ENCODE data around the gene SYNE2.

The SYNE2 gene

DNA sequence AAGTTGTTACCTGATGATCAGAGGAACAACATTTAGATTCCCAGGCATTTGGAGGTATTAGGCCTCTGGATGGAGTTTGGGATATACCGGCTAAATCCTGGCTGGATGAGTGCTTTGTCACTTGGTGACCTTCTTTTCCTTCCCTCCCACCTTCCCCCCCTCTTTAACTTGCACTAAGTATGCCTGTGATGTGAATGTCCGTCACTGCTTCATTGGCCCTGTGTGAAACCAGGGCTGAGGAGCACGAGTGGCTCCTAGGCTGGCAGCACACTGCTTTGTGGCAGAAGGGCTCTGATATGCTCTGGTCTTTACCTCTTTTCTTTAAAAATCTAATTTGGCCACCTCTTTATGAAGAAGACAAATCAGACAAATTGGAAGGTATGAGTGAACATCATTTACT lies 345.7 kb downstream of the SYNE2 start:
- TF ChIP-seq, protein P1, sequence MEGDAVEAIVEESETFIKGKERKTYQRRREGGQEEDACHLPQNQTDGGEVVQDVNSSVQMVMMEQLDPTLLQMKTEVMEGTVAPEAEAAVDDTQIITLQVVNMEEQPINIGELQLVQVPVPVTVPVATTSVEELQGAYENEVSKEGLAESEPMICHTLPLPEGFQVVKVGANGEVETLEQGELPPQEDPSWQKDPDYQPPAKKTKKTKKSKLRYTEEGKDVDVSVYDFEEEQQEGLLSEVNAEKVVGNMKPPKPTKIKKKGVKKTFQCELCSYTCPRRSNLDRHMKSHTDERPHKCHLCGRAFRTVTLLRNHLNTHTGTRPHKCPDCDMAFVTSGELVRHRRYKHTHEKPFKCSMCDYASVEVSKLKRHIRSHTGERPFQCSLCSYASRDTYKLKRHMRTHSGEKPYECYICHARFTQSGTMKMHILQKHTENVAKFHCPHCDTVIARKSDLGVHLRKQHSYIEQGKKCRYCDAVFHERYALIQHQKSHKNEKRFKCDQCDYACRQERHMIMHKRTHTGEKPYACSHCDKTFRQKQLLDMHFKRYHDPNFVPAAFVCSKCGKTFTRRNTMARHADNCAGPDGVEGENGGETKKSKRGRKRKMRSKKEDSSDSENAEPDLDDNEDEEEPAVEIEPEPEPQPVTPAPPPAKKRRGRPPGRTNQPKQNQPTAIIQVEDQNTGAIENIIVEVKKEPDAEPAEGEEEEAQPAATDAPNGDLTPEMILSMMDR (conservative IDR thresholded peaks at IDR 0.05; ENCODE audit: low read length): no peak
- no peak overlapping the region for H3K4me3 ChIP-seq (ENCODE audit: low read length)
- DNase-seq (ENCODE audit: low read depth): no peak

DNA sequence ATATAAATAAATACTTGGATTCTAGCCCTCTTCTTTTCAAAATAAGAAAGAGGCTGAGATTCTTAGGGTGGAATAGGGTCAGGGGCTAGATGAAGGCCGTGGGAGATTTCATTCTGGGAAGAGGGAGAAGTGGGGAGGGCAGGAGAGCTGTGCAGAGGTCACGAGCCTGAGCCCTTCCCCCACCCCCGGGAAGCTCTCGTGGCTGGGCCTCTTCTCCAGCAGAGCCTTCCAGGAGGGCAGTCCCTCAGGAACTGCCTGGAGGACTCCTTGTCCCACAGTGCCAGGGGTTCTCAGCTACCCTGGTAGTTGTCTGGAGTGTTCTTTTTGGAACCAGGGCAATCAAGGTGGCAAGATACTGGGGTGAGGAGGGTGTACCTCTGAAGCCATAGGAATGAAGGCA lies 347.4 kb downstream of the SYNE2 start:
- DNase-seq (ENCODE audit: low read depth): no peak
- TF ChIP-seq, protein P1 (conservative IDR thresholded peaks at IDR 0.05; ENCODE audit: low read length): no peak
- no peak overlapping the region for H3K4me3 ChIP-seq (ENCODE audit: low read length)

DNA sequence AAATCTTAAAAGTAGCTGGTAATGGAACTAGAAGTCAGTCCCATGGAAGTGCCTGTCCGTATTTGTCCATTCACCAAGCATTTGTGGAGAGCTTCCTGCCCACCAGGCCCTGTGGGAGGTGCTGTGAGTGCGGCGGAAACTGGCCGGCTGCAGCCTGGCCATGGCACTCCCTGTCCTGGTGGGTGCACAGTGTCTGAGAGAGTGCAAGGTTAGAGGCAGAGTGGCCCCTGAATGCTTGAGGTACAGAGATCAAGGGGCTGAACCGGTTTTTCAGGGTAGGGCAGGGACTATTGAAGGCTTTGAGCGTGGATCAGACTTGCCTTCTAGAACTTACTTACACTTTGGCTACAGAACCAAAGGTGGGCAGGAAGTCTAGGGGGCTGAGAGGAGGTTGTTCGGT lies 348.5 kb downstream of the SYNE2 start:
- TF ChIP-seq, protein P1 (conservative IDR thresholded peaks at IDR 0.05; ENCODE audit: low read length): no peak
- H3K4me3 ChIP-seq (ENCODE audit: low read length): no peak overlapping the region
- DNase-seq (ENCODE audit: low read depth): no peak

DNA sequence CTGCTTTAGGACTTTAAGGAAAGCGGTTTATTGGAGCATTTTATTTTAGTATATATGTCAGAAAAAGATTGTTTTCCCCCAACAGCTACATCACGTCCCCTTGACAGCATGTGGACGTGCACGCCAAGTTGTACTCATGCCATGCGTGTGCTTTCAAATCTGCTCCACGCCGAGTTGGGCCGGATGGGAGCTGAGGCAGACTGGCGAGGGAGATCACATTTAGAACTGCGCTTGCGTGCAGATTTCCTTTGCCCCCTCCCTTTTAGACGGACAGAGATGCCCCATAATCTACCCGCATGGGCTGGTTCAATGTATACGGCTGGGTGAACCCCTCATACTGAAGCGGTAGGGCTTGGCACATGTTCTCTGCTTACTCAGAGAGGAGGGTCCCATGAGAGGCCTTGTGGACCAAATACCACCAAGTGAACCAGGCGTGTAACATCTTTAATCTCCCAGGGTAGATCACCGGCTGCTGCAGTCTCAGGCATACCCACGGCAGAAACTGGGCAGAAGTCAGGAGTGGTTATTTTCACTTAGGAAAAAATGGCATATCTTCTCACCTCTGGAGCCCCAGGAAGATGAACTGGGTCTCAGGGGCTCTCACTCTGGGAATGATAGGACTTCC lies 349.2 kb downstream of the SYNE2 start:
- no peak overlapping the region for H3K4me3 ChIP-seq (ENCODE audit: low read length)
- TF ChIP-seq, protein P1 (conservative IDR thresholded peaks at IDR 0.05; ENCODE audit: low read length): no peak
- no peak for DNase-seq (ENCODE audit: low read depth)

DNA sequence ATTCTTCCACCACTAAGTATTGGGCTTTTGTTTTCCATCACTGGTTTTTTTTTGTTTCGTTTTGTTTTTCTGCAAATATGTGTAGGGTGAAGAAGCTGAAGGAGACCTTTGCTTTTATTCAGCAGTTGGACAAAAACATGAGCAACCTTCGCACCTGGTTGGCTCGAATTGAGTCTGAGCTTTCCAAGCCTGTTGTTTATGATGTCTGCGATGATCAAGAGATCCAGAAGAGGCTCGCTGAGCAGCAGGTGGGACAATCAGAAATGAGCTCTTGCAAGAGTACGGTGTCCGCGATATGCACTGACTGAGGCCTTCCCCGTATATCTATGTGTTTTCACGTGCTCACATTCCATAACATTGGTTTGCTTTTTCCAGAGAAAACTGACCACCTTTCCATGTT lies 349.9 kb downstream of the SYNE2 start:
- TF ChIP-seq, protein P1 (conservative IDR thresholded peaks at IDR 0.05; ENCODE audit: low read length): no peak
- no peak overlapping the region for H3K4me3 ChIP-seq (ENCODE audit: low read length)
- DNase-seq (ENCODE audit: low read depth): no peak

DNA sequence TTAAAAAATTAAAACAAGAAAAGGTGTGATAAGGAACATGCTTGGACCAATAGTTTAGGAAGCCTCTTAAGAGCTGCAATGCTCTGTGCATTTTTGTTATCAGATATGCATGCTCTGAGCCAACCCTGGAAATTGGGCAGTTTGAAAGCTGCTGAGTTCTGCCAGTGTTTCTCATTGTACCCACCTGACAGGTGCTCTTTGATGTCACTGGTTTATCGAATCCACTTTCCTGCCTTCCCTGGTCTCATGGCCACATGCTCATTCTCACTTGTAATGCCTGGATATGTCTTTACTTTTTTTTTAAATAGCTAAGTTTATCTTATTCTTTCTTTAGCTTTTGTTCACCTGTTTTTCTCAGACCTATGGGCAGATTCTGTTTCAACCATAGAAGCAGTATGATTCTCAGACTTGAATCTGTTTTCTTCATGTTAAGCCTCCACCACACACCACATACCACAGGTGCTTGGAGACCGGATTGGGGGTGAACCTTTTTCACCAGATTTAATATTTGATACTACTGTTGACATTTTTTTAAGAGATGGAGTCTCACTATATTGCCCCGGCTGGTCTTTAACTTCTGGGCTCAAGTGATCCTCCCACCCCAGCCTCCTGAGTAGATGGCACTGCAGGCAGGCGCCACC lies 350.7 kb downstream of the SYNE2 start:
- DNase-seq (ENCODE audit: low read depth): no peak
- H3K4me3 ChIP-seq (ENCODE audit: low read length): no peak overlapping the region
- TF ChIP-seq, protein P1 (conservative IDR thresholded peaks at IDR 0.05; ENCODE audit: low read length): no peak

DNA sequence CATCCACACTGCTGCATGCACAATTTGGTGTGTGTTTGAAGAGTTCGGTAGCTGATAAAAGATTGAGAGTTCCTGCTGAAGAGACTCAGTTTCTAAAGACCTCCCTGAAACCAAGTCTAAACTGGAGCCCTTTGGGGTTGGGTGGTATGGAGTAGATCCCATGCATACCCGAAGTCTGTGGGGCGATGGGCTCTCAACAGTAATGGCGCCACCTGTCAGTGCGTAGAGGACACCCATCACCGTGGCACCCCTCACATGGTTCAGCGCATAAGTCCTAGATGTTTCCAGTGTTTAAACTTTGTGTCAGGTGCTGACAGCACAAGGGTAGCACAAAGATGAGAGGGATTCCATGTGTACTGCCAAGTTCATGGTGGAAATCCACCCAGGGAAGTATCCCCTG lies 355.5 kb downstream of the SYNE2 start:
- H3K4me3 ChIP-seq (ENCODE audit: low read length): no peak overlapping the region
- TF ChIP-seq, protein P1 (conservative IDR thresholded peaks at IDR 0.05; ENCODE audit: low read length): no peak
- DNase-seq (ENCODE audit: low read depth): no peak

Measured in AG10803 (cell line).